ENCODE measurements around the gene NTRK1. TPM values are rescaled to one million over a fixed set of nuclear protein-coding genes. Genes with fewer than 3 reads are reported as not detected.

NTRK1 gene
- total and polyA plus RNA-seq, 4 donors, result 0.13 to 0.17 (median 0.14) TPM

DNA sequence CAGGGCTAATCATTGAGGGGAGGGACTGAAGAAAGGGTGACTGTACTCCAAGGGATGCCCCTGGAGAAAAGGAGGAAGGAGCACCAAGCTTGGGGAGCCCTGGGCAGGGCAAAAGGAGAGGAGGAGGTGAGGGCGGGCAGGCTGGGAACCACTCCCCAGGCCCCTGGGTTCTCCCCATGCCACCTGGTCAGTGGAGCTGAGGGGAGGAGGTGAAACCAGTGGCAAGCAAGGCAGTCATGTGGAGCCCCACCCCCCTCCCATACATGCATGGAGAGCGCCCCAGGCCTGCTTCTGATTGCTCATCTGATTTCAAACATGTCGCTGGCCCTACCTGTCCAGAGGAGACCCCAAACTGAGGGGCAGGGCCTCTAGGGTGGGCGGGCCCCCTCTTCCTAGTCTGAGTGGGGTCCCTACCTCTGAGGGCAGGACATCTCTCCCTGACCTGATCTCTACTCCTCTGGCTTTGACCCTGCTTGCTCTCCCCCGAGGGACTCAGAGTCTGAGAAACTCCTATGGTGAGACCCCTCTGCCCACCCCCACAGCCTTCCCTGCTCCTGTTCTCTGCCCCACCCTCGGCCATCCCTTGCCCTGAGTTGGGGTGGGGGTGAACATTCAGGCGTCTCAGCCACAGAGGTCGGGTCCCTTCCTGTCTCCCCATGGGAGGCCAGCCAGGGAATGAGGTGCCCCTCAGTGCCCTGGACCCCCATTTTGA, 20.3 kb upstream of the NTRK1 start (continued):
- TF ChIP-seq JUND (IDR thresholded peaks at IDR 0.05), result no peak
- no peak for TF ChIP-seq YY1 (IDR thresholded peaks at IDR 0.05)

- H3K9ac ChIP-seq (ENCODE audit: low read depth in 1 of 2, low read length in 2 of 2), result no peak overlapping the region
- H3K27ac ChIP-seq (ENCODE audit: low read depth in 1 of 2, low read length in 2 of 2), result no peak overlapping the region
- WGBS, result 65% methylated on average over 14 of the region's 14 CpGs
- no peak overlapping the region for H3K4me3 ChIP-seq (ENCODE audit: low read depth in 1 of 3, low read length in 3 of 3)
- TF ChIP-seq HNF4A (conservative IDR thresholded peaks at IDR 0.05), result no peak
- TF ChIP-seq ZBTB33 (IDR thresholded peaks at IDR 0.05), result no peak
- TF ChIP-seq, protein P1, sequence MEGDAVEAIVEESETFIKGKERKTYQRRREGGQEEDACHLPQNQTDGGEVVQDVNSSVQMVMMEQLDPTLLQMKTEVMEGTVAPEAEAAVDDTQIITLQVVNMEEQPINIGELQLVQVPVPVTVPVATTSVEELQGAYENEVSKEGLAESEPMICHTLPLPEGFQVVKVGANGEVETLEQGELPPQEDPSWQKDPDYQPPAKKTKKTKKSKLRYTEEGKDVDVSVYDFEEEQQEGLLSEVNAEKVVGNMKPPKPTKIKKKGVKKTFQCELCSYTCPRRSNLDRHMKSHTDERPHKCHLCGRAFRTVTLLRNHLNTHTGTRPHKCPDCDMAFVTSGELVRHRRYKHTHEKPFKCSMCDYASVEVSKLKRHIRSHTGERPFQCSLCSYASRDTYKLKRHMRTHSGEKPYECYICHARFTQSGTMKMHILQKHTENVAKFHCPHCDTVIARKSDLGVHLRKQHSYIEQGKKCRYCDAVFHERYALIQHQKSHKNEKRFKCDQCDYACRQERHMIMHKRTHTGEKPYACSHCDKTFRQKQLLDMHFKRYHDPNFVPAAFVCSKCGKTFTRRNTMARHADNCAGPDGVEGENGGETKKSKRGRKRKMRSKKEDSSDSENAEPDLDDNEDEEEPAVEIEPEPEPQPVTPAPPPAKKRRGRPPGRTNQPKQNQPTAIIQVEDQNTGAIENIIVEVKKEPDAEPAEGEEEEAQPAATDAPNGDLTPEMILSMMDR (IDR thresholded peaks at IDR 0.05; ENCODE audit: low read depth, low read length, missing input control), result no peak
- no peak for TF ChIP-seq JUND (IDR thresholded peaks at IDR 0.05)
- no peak for TF ChIP-seq RXRA (IDR thresholded peaks at IDR 0.05)
- no peak for TF ChIP-seq REST (IDR thresholded peaks at IDR 0.05)
- TF ChIP-seq FOXA2 (IDR thresholded peaks at IDR 0.05), result no peak
- TF ChIP-seq TAF1 (conservative IDR thresholded peaks at IDR 0.05), result no peak
- TF ChIP-seq SP1 (IDR thresholded peaks at IDR 0.05), result no peak
- TF ChIP-seq ATF3 (IDR thresholded peaks at IDR 0.05), result no peak
- TF ChIP-seq HNF4G (IDR thresholded peaks at IDR 0.05), result no peak
- no peak for TF ChIP-seq EGR1 (IDR thresholded peaks at IDR 0.05; ENCODE audit: low read depth in 2 of 2)
- peaks cover 0 to 6% (median 4%) of the 10 kb centered on the region in 4 donors for H3K4me1 ChIP-seq (ENCODE audit: control insufficient read depth in 4 of 4, insufficient read depth in 4 of 4, low read length in 3 of 4)
- no peaks in the 10 kb centered on the region for H3K9me3 ChIP-seq (ENCODE audit: control insufficient read depth in 4 of 4, low read length in 3 of 4)
- H3K36me3 ChIP-seq (ENCODE audit: control insufficient read depth in 4 of 4, insufficient read depth in 3 of 4, low read depth in 1 of 4, low read length in 3 of 4), result no peaks in the 10 kb centered on the region
- peaks cover 0 to 8% (median 6%) of the 10 kb centered on the region in 4 donors for H3K27me3 ChIP-seq (ENCODE audit: control insufficient read depth in 4 of 4, insufficient read depth in 4 of 4, low read length in 3 of 4)
- DNase-seq (ENCODE audit: low spot score), result no peak
Measured at GRCh38 chr1:156840898-156841279, 19.8 kb upstream of the NTRK1 start.

All from liver (tissue), 9 donors.